ENCODE results near the gene ROBO1.
"Not testable (repeated sequence)": the region's sequence is repeated elsewhere in the genome, so short reads cannot be mapped to it uniquely, and the experiment has no call there.

The ROBO1 gene

GRCh38 chr3:79344876-79345871, 422.6 kb downstream of the ROBO1 start:
- FAIRE-seq: no peak
- no peak for TF ChIP-seq POLR2A (IDR thresholded peaks at IDR 0.05; ENCODE audit: low read depth, low read length)
- DNase-seq (ENCODE audit: insufficient read length, low spot score): no peak

- FAIRE-seq (no peak), DNase-seq (ENCODE audit: insufficient read length, low spot score) (no peak)
- no peak for TF ChIP-seq POLR2A (IDR thresholded peaks at IDR 0.05; ENCODE audit: low read depth, low read length)
These were observed 425.8 kb downstream of the ROBO1 start for GRCh38 chr3:79341961-79342360.

GRCh38 chr3:79339846-79340245, 428.0 kb downstream of the ROBO1 start:
- FAIRE-seq (no peak), DNase-seq (ENCODE audit: insufficient read length, low spot score) (no peak)
- TF ChIP-seq POLR2A (IDR thresholded peaks at IDR 0.05; ENCODE audit: low read depth, low read length): no peak

DNA sequence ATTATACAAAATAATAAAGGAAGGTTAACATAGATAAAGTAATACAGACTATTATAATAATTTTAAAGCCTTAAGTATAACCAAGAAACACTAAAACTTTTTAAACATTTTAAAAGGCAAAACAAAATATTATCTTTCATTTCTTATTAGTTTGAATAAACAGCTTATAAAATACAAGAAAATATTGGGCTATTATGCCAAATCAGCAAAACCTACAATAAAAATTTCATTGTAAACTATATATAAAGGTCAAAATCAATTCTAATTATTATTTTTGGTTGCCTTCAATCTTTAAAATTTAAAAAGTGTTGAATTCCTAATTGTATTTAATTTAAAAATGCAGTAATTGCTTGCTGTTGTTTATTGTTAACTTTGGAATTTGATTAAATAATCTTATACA, 430.0 kb downstream of the ROBO1 start:
- DNase-seq (ENCODE audit: insufficient read length, low spot score) (no peak), FAIRE-seq (no peak)
- TF ChIP-seq POLR2A (IDR thresholded peaks at IDR 0.05; ENCODE audit: low read depth, low read length): no peak

GRCh38 chr3:79329154-79329553, 438.6 kb downstream of the ROBO1 start:
- DNase-seq (ENCODE audit: insufficient read length, low spot score): no peak
- no peak for TF ChIP-seq POLR2A (IDR thresholded peaks at IDR 0.05; ENCODE audit: low read depth, low read length)
- no peak for FAIRE-seq

DNA sequence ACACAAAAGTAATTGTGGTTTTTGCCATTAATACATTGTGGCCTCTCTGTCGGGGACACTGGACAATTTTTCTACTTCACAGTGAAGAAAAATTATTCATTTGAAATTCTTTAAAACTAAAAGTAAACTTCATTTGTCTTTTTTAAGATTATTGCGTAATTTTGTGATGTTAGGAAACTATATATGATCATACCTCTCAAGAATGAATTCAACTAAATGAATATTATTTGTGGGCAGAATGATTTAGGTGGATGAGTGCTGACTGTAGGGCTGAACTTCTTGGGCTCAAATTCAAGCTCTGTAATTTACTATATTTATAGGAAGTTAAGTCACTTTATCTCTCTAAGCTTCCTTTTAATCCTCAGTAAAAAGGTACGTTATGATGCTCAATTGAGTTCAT, 441.2 kb downstream of the ROBO1 start:
- no peak for TF ChIP-seq POLR2A (IDR thresholded peaks at IDR 0.05; ENCODE audit: low read depth, low read length)
- DNase-seq (ENCODE audit: insufficient read length, low spot score): no peak
- FAIRE-seq: no peak

DNA sequence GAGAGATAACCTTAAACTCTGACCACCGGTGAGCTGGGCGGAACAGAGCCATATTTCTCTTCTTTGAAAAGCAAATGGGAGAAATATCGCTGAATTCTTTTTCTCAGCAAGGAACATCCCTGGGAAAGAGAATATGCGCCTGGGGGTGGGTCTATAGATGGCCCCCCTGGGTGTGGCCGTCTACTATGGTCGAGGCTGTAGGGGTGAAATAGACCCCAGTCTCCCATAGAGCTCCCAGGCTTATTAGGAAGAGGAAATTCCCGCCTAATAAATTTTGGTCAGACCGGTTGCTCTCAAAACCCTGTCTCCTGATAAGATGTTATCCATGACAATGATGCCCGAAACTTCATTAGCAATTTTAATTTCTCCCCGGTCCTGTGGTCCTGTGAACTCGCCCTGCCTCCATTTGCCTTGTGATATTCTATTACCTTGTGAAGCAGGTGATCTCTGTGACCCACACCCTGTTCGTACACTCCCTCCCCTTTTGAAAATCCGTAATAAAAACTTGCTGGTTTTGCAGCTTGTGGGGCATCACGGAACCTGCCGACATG, 441.9 kb downstream of the ROBO1 start:
- not testable (repeated sequence) for FAIRE-seq; DNase-seq (ENCODE audit: insufficient read length, low spot score)

- no peak for TF ChIP-seq POLR2A (IDR thresholded peaks at IDR 0.05; ENCODE audit: low read depth, low read length)
- DNase-seq (ENCODE audit: insufficient read length, low spot score): no peak
- no peak for FAIRE-seq
These were observed 450.0 kb downstream of the ROBO1 start for GRCh38 chr3:79317551-79318518.

GRCh38 chr3:79314962-79315361, 452.8 kb downstream of the ROBO1 start:
- FAIRE-seq: no peak

GRCh38 chr3:79314544-79314943, 453.3 kb downstream of the ROBO1 start:
- DNase-seq (ENCODE audit: insufficient read length, low spot score) (no peak), FAIRE-seq (no peak)
- no peak for TF ChIP-seq POLR2A (IDR thresholded peaks at IDR 0.05; ENCODE audit: low read depth, low read length)

More at GRCh38 chr3:79314962-79315361, 452.8 kb downstream of the ROBO1 start:
- no peak for TF ChIP-seq POLR2A (IDR thresholded peaks at IDR 0.05; ENCODE audit: low read depth, low read length)
- no peak for DNase-seq (ENCODE audit: insufficient read length, low spot score)

- FAIRE-seq: no peak
- no peak for DNase-seq (ENCODE audit: insufficient read length, low spot score)
- no peak for TF ChIP-seq POLR2A (IDR thresholded peaks at IDR 0.05; ENCODE audit: low read depth, low read length)
These were observed 457.8 kb downstream of the ROBO1 start for GRCh38 chr3:79310016-79310415.

- DNase-seq (ENCODE audit: insufficient read length, low spot score) (no peak), FAIRE-seq (no peak)
- no peak for TF ChIP-seq POLR2A (IDR thresholded peaks at IDR 0.05; ENCODE audit: low read depth, low read length)
These were observed 460.7 kb downstream of the ROBO1 start for GRCh38 chr3:79306934-79307570.

DNA sequence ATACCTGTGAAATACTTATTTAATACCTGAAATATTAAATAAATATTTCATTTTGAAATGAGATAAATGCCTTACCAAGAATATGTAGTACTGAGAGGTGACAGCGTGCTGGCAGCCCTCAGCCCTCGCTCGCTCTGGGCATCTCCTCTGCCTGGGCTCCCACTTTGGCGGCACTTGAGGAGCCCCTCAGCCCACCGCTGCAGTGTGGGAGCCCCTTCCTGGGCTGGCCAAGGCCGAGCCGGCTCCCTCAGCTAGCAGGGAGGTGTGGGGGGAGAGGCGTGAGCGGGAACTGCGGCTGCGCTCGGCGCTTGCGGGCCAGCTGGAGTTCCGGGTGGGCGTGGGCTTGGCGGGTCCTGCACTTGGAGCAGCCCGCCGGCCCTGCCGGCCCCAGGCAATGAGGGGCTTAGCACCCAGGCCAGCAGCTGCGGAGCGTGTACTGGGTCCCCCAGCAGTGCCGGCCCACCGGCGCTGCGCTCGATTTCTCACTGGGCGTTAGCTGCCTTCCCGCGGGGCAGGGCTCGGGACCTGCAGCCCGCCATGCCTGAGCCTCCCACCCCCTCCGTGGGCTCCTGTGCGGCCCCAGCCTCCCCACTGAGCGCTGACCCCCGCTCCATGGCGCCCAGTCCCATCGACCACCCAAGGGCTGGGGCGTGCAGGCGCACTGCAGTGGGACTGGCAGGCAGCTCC, 467.7 kb downstream of the ROBO1 start:
- not testable (repeated sequence) for DNase-seq (ENCODE audit: insufficient read length, low spot score)

More for the DNA sequence above, 467.7 kb downstream of the ROBO1 start:
- not testable (repeated sequence) for FAIRE-seq

Data from H54 (cell line).